Activated T-cell treated with anti-CD3 and anti-CD28 coated beads, Interleukin-2, amount 50 U/mL, for 24 hours (primary cell): ENCODE results near the gene FCGR3A.
A peak's percentile ranks its signal among the peaks of the same experiment; 100 is the strongest.
"Not testable (repeated sequence)": the region's sequence is repeated elsewhere in the genome, so short reads cannot be mapped to it uniquely, and the experiment has no call there.

Experiments used
- DNase-seq: peaks from one replicate; pipeline ENCODE4 v3.0.0-alpha.2; 2020
- H3K27ac Mint-ChIP-seq: 2 replicates; pipeline ENCODE4 v1.8.0; 2020; ENCODE audit warnings: mild to moderate bottlenecking, mixed read lengths
- H3K27me3 Mint-ChIP-seq: 2 replicates; pipeline ENCODE4 v1.8.0; 2020; ENCODE audit warnings: mixed read lengths
- H3K36me3 Mint-ChIP-seq: 2 replicates; pipeline ENCODE4 v1.8.0; 2020; ENCODE audit warnings: low read depth, mixed read lengths
- H3K4me1 Mint-ChIP-seq: 2 replicates; pipeline ENCODE4 v1.8.0; 2020; ENCODE audit warnings: low read depth, mixed read lengths
- H3K4me3 Mint-ChIP-seq: 2 replicates; pipeline ENCODE4 v1.8.0; 2020; ENCODE audit warnings: mild to moderate bottlenecking, moderate library complexity, mixed read lengths
- H3K9me3 Mint-ChIP-seq: 2 replicates; pipeline ENCODE4 v1.8.0; 2020; ENCODE audit warnings: mixed read lengths

Gene FCGR3A

DNA sequence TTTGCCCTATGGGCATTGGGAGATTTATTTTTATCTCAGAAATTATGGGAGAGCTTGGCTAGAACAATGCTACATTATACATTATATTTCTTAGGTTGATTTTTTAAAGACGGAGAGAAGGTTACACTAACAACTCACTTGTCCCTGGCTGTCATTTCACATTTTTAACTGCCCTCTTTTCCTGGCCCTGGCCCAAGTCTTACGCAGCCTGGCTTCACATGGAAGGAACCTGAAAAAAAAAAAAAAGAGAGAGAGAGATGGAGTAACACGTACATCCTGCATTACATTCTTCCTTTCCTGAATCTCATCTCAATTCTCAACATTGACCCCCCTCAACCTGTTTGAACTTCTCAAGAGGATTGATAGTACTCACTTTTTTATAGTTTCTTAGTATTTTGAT, 21.1 kb downstream of the FCGR3A start:
- DNase-seq, H3K36me3 Mint-ChIP-seq, H3K27ac Mint-ChIP-seq, H3K4me3 Mint-ChIP-seq, H3K9me3 Mint-ChIP-seq: not testable (repeated sequence)
- H3K27me3 Mint-ChIP-seq, result peaks cover 17% of the 10 kb centered on the region
- H3K4me1 Mint-ChIP-seq, result peaks cover 25% of the 10 kb centered on the region

DNA sequence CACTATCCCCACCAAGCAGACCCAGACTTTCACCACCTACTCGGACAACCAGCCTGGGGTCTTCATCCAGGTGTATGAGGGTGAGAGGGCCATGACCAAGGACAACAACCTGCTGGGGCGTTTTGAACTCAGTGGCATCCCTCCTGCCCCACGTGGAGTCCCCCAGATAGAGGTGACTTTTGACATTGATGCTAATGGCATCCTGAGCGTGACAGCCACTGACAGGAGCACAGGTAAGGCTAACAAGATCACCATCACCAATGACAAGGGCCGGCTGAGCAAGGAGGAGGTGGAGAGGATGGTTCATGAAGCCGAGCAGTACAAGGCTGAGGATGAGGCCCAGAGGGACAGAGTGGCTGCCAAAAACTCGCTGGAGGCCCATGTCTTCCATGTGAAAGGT, 23.7 kb downstream of the FCGR3A start:
- not testable (repeated sequence) for H3K27ac Mint-ChIP-seq, H3K9me3 Mint-ChIP-seq, H3K36me3 Mint-ChIP-seq, DNase-seq, H3K4me3 Mint-ChIP-seq
- H3K27me3 Mint-ChIP-seq, result peaks cover 17% of the 10 kb centered on the region
- H3K4me1 Mint-ChIP-seq, result peaks cover 19% of the 10 kb centered on the region

DNA sequence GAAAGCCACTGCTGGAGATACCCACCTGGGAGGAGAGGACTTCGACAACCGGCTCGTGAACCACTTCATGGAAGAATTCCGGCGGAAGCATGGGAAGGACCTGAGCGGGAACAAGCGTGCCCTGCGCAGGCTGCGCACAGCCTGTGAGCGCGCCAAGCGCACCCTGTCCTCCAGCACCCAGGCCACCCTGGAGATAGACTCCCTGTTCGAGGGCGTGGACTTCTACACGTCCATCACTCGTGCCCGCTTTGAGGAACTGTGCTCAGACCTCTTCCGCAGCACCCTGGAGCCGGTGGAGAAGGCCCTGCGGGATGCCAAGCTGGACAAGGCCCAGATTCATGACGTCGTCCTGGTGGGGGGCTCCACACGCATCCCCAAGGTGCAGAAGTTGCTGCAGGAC, 24.3 kb downstream of the FCGR3A start:
- peaks cover 17% of the 10 kb centered on the region for H3K27me3 Mint-ChIP-seq
- H3K36me3 Mint-ChIP-seq, H3K9me3 Mint-ChIP-seq, H3K27ac Mint-ChIP-seq, DNase-seq: not testable (repeated sequence)
- H3K4me1 Mint-ChIP-seq, result peaks cover 17% of the 10 kb centered on the region
- H3K4me3 Mint-ChIP-seq, result peak overlapping the region; percentile 80

DNA sequence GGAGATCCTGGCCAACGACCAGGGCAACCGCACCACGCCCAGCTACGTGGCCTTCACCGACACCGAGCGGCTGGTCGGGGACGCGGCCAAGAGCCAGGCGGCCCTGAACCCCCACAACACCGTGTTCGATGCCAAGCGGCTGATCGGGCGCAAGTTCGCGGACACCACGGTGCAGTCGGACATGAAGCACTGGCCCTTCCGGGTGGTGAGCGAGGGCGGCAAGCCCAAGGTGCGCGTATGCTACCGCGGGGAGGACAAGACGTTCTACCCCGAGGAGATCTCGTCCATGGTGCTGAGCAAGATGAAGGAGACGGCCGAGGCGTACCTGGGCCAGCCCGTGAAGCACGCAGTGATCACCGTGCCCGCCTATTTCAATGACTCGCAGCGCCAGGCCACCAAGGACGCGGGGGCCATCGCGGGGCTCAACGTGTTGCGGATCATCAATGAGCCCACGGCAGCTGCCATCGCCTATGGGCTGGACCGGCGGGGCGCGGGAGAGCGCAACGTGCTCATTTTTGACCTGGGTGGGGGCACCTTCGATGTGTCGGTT, 24.8 kb downstream of the FCGR3A start:
- Mint-ChIP-seq H3K4me3 (peak overlapping the region; percentile 80), H3K4me1 (peaks cover 12% of the 10 kb centered on the region), H3K27me3 (peaks cover 15% of the 10 kb centered on the region)
- peak; percentile 62 for DNase-seq
- H3K27ac Mint-ChIP-seq, H3K9me3 Mint-ChIP-seq, H3K36me3 Mint-ChIP-seq: not testable (repeated sequence)

DNA sequence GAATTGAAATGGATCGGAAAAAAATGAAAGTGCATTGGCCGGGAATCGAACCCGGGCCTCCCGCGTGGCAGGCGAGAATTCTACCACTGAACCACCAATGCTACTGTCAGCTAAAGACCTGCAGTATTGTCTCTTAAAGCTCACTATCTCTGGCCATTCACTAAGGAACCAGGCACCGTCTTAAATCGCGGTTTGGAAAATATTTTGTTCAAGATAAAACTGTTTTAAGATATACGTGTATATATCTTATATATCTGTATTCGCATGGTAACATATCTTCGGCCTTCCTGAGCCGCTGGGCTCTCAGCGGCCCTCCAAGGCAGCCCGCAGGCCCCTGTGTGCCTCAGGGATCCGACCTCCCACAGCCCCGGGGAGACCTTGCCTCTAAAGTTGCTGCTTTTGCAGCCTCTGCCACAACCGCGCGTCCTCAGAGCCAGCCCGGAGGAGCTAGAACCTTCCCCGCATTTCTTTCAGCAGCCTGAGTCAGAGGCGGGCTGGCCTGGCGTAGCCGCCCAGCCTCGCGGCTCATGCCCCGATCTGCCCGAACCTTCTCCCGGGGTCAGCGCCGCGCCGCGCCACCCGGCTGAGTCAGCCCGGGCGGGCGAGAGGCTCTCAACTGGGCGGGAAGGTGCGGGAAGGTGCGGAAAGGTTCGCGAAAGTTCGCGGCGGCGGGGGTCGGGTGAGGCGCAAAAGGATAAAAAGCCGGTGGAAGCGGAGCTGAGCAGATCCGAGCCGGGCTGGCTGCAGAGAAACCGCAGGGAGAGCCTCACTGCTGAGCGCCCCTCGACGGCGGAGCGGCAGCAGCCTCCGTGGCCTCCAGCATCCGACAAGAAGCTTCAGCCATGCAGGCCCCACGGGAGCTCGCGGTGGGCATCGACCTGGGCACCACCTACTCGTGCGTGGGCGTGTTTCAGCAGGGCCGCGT, 25.5 kb downstream of the FCGR3A start, which contains the start of gene HSPA6:
HSPA6 (plus strand) TSS at position 724 of the 925 bp plus-strand sequence; CDS start at position 843, 119 bp downstream.
- H3K27ac Mint-ChIP-seq, result peak within 1 kb of the TSS; percentile 93
- peaks cover 15% of the 10 kb centered on the region for H3K27me3 Mint-ChIP-seq
- peaks cover 10% of the 10 kb centered on the region for H3K4me1 Mint-ChIP-seq
- not testable (repeated sequence) for H3K36me3 Mint-ChIP-seq, H3K9me3 Mint-ChIP-seq
- DNase-seq, result peak; percentile 85
- H3K4me3 Mint-ChIP-seq, result peak within 1 kb of the TSS; percentile 80

DNA sequence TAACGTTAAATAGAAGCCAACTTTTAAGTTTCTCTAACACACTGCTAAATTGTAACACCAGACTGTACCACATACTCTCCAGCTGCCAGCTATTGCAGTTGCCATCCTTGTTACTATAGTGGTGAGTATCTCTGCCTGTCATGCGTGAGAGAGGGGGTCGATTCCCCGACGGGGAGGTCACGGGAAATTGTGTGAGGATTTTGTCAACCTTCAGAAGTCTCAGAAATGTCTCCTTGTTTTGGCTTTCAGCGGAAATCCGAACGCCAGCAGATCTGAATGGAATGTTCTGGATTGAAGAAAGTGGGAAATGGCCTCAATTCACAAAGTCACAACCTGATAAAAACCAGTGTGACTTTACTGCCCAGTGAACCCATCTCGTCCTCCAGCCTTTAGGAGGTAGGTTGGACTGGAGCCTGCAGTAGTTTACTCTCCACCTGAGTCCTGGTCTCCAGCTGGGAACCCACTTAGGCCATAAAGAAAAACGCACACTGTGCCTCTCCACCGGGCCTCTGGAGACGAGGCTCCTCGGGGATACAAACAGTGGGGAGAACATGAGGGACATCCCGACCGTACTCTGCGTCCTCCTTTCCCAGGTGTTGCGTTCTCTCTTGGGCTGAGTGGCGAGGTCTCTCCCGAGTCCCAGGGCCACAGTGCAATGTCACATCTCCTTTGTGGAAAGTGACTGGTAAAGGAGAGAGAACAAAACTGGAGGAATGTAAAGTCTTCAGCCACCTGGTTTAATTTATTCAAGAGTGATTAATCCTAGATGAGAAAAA, 26.4 kb downstream of the FCGR3A start:
- H3K9me3 Mint-ChIP-seq, H3K36me3 Mint-ChIP-seq, DNase-seq: not testable (repeated sequence)
- H3K27me3 Mint-ChIP-seq, result peaks cover 15% of the 10 kb centered on the region
- H3K4me3 Mint-ChIP-seq, result peak overlapping the region; percentile 80
- H3K4me1 Mint-ChIP-seq, result peaks cover 10% of the 10 kb centered on the region
- peak overlapping the region; percentile 93 for H3K27ac Mint-ChIP-seq

DNA sequence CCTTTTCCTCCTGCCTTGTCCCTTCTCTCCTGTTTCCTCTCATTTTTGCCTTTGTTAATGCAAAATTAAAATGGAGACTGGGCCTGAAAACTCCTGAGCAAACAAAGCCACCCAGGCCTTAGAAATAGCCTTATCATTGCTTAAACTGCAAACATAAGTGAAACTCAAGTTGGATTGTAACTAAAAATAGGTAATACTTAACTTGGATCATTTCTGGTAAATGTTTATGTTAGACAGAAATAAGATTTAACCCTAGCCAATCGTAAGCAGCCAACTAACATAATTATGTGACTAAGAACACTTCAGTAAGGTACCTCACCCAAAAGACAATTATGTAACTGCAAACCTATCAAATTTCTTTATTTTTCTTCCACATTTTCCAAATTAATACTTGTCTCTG, 35.7 kb downstream of the FCGR3A start:
- not testable (repeated sequence) for H3K4me3 Mint-ChIP-seq, H3K9me3 Mint-ChIP-seq, H3K36me3 Mint-ChIP-seq, H3K4me1 Mint-ChIP-seq, H3K27me3 Mint-ChIP-seq, H3K27ac Mint-ChIP-seq, DNase-seq

DNA sequence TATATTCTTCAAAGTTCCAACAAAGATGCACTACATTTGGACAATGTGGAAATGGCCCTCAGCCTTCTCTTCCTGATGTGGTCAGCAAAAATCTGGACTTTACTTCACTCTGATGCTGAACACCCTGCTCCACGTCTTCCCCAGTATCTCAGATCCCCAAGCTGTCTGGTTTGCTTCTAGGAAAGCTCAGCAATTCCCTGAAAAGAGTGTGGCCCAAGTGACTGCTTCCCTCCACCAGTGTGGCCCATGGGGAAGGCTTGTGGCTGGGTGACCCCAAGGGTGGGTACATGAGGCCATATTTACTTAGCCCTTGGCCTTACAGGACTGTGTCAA, 36.2 kb downstream of the FCGR3A start:
- H3K36me3 Mint-ChIP-seq, H3K4me1 Mint-ChIP-seq, H3K9me3 Mint-ChIP-seq, DNase-seq, H3K4me3 Mint-ChIP-seq, H3K27ac Mint-ChIP-seq, H3K27me3 Mint-ChIP-seq: not testable (repeated sequence)

DNA sequence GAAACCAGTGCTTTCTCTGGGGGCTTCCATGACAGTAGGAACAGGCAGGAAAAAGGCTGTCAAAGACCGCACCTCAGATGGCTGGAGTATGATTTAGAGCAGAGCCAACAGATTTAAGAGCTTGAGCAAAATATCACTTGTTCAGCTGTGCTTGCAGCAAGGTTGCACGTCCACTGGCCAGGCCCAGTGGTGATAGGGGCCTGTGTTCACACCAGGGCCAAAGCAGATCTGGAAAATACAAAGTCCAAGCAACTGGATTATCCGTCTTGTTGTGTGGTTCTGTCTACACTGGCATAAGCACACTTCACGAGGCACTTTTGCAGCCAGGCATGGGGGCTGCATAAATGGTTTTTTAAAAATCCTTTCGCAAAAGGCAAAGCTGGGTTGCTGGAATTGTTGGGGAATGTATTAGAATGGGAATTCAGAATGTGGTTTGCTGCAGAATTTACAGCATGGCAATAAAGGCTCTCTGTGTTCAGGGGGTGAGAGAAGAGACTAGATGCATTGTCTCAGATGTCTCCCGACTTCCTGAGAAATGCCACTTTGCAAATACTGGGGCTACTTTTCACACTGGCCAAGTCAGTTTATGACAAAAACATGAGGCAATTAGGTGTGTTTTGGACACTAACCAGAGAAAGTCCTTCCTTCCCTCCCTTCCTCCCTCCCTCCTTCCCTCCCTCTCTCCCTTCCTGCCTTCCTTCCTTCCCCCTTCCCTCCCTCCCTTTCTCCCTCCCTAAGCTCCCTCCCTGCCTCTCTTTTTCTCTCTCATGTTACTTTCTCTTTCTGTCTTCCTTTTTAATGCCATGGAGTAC, 36.8 kb downstream of the FCGR3A start:
- not testable (repeated sequence) for H3K36me3 Mint-ChIP-seq, H3K4me3 Mint-ChIP-seq, DNase-seq, H3K4me1 Mint-ChIP-seq, H3K27me3 Mint-ChIP-seq, H3K9me3 Mint-ChIP-seq, H3K27ac Mint-ChIP-seq

DNA sequence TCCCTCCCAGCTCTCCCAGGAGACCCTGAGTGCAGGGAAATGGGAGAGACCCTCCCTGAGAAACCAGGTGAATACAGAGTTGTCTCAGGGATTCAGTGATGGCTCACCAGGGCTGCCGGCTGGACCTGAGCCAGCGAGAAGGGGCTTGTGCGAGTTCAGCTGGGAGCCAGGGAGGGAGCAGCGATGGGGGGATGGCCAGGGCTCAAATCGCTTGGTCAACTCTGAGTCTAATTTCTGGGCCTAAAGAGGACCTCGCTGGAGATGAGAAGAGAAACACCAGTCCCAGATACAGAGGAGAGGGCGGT, 37.9 kb downstream of the FCGR3A start:
- Mint-ChIP-seq H3K27ac (no peak overlapping the region), H3K4me3 (no peak overlapping the region), H3K9me3 (no peaks in the 10 kb centered on the region), H3K27me3 (peaks cover 11% of the 10 kb centered on the region), H3K36me3 (no peaks in the 10 kb centered on the region), H3K4me1 (peaks cover 6% of the 10 kb centered on the region)
- no peak for DNase-seq

DNA sequence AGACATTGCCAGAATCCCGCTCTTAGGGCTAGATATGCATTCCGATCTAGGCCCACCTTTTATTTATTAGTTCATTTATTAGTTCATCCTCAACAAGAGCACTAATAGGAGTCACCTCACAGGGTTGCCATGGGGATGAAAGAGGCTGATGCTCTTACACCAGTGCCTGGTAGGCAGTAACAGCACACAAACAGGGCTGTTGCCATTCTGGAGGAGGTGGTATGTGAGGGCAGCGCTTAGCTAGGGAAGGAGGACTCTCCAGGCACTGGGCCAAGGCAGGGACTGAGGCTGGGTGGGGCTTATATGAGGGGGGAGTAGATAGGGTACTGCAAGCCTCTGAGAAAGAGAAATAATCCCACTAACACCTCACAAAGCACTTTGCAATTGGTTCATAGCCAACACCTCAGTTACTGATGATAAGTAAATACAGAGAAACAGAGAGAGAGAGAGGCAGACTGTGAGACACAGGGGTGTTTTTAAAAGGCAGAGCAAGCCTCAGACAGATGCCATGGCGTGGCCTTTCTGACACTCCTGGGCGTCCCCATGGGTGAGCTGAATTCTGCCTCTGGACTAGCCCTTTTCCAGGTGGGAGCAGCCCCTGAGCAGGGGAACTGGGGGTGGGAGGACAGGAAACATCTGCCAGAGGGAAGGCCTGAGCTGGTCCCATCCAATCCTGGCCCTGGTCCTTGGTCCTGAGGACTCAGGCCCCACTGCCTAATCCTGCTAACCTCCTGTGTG, 38.4 kb downstream of the FCGR3A start:
- Mint-ChIP-seq H3K9me3 (no peaks in the 10 kb centered on the region), H3K4me3 (no peak overlapping the region), H3K27me3 (peaks cover 16% of the 10 kb centered on the region), H3K36me3 (no peaks in the 10 kb centered on the region), H3K4me1 (peaks cover 11% of the 10 kb centered on the region), H3K27ac (no peak overlapping the region)
- no peak for DNase-seq

DNA sequence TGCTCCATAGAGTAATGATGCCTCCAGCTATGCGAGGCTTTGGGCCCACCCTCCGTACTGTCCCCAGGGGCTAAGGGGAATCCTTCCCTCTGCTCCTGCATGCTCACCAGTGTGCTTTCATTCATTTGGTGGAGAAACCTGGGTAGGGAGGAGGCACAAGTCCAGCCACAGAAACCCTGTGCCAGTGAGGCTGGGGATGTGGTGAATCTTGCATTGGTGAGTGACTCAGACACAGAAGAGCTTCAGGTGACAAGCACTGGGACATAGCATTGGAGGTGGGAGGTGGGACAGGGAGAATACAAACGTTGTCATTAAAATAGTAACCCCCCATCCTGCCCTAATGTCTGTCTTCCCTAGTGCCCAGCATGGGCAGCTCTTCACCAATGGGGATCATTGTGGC, 39.1 kb downstream of the FCGR3A start:
- H3K27ac Mint-ChIP-seq, result no peak overlapping the region
- H3K9me3 Mint-ChIP-seq, result no peaks in the 10 kb centered on the region
- H3K4me1 Mint-ChIP-seq, result peaks cover 11% of the 10 kb centered on the region
- H3K27me3 Mint-ChIP-seq, result peaks cover 20% of the 10 kb centered on the region
- H3K36me3 Mint-ChIP-seq, result no peaks in the 10 kb centered on the region
- H3K4me3 Mint-ChIP-seq, result no peak overlapping the region
- DNase-seq, result no peak

DNA sequence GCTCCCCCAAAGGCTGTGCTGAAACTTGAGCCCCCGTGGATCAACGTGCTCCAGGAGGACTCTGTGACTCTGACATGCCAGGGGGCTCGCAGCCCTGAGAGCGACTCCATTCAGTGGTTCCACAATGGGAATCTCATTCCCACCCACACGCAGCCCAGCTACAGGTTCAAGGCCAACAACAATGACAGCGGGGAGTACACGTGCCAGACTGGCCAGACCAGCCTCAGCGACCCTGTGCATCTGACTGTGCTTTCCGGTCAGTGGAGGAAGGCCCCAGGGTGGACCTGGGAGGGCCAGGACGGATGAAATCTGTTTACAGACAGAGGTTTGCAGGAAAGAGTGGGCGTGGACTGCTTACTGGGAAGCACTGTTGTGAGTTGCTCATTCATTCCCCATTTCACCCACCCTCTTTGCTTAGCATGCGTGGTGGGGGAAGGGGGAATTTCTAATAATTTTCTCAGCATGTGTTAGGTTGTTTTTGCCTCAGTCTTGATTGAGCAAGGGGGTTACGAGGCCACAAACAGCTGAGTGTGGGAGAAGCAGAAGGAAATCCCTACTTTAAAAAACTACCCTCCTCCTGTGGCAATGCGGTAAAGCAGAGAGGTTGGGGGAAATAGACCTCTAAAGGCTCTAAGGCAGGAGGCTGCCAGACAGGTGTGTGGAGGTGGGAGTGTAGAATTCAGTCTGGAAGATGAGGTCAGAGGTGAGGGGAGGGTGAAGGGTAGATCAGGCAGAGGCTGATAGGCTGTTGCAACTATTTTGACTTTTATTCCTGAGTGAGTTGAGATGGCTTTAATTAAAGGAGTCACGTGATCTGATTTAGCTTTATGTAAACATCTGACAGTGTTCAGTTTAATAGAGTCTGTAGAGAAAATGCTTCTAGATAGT, 43.0 kb downstream of the FCGR3A start:
- DNase-seq, result no peak
- Mint-ChIP-seq H3K27me3 (peaks cover 32% of the 10 kb centered on the region), H3K4me1 (peaks cover 11% of the 10 kb centered on the region), H3K4me3 (no peak overlapping the region), H3K36me3 (no peaks in the 10 kb centered on the region), H3K9me3 (no peaks in the 10 kb centered on the region), H3K27ac (no peak overlapping the region)
